ENCODE data around the gene ARHGEF39. TPM values are rescaled to one million over a fixed set of nuclear protein-coding genes. Genes with fewer than 3 reads are reported as not detected.

ARHGEF39 gene
- total and polyA plus RNA-seq, 5 experiments from 2014 or later = 0.13 to 0.29 (median 0.25) TPM; not detected in 1

DNA sequence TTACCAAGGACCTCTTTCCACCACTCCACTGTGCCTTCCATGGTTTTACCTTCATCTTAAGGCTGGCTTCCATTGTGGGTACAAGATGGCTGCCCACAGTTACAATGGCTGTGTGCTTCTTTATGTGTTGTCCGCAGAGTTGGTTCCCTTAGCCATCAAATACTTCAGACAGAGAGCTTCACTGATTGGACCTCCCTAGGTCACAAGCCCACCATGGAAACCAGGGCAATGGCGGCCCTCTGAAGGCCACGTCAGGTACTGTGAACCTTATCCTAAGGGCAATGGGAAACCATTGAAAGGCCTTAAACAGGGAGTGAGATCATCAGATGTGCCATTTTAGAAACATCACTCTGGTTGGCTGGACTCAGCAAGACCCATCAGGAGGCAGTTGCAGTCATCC is 2.9 kb upstream of the ARHGEF39 start:
- peaks cover 24 to 34% (median 32%) of the 10 kb centered on the region in 4 donors for H3K4me1 Mint-ChIP-seq
- peak overlapping the region in 1 of 10 donors; percentile 1 for H3K27ac Mint-ChIP-seq
- no peak for DNase-seq
- H3K27me3 Mint-ChIP-seq = peaks cover 0 to 2% (median 0%) of the 10 kb centered on the region in 5 donors
- no peak for ATAC-seq
- no peaks in the 10 kb centered on the region for H3K9me3 Mint-ChIP-seq
- no peaks in the 10 kb centered on the region for H3K36me3 Mint-ChIP-seq
- H3K4me3 Mint-ChIP-seq = no peak overlapping the region
- POLR2A ChIA-PET = no interaction called here

DNA sequence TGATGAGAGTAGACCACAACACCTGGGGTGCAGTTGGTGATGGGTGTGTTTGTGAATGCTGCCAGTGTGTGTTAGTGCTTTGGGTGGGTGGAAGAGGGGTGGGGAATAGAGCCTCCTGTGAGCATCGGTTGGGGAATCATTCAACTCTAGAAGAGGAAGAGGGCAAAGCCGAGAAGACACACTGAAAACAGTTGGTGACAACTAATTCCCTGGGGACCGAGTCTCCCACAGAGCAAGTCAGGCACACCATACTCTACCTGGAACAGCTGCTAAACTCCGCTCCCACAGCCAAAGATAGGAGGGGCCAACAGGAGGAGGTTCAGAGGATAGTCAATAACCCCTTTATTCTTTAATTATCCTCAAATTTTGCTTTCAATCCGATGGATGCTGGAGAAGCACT is 1.6 kb upstream of the ARHGEF39 start:
- H3K27me3 Mint-ChIP-seq = peaks cover 0 to 2% (median 0%) of the 10 kb centered on the region in 5 donors
- peaks cover 0 to 2% (median 0%) of the 10 kb centered on the region in 3 donors for H3K36me3 Mint-ChIP-seq
- peak overlapping the region in 2 of 10 donors; percentile 31 to 32 for H3K27ac Mint-ChIP-seq
- POLR2A ChIA-PET = interaction anchor here (0.7 to 4.0 kb wide), 4 partner anchors 17 to 30 kb away, joined by 3 to 19 read pairs (median 4); partner anchors contain the start of gene TPM2
- ATAC-seq (no peak), DNase-seq (no peak)
- H3K9me3 Mint-ChIP-seq = no peaks in the 10 kb centered on the region
- peak overlapping the region in 3 of 10 donors; percentile 19 to 34 (median 22) for H3K4me3 Mint-ChIP-seq
- H3K4me1 Mint-ChIP-seq = peaks cover 32 to 48% (median 46%) of the 10 kb centered on the region in 4 donors

DNA sequence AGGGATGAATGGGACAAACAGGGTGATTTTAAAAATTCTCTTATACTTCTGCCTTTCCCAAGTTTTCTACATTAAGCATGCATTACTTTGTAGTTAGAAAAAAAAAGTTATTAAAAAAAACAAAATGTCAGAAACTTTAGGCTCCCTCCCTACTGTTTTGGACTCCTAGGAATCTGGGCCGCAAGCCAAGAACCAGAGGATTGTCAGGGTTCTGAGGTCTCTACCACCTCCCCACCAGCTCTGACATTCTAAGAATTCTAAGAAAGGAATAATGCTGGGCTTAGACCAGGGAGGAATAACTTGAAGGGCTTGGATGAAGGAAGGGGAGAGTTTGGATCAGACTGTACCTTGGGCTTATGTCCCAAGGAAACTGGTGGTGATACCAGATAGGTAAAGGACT is 1.1 kb upstream of the ARHGEF39 start:
- DNase-seq = no peak
- Mint-ChIP-seq H3K9me3 (no peaks in the 10 kb centered on the region), H3K4me1 (peaks cover 32 to 53% (median 50%) of the 10 kb centered on the region in 4 donors)

DNA sequence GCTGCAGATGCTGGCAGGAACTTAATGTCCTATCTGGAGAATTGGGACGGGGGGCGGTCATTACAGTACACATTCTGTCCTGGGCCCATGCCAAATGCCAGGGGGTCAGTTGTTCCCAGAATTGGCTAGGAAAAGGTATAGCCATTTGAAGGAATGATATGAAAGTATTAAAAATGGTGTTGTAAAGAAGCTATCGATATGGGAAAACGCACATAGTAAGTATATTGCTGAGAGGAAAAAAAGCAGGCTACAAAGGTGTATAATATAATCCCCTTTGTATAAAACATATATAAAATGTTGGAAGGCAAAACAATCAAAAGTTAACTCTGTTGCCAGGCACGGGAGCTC is 450 bp upstream of the ARHGEF39 start:
- peak overlapping the region; percentile 75 to 89 (median 84) for H3K4me3 Mint-ChIP-seq
- ATAC-seq (no peak), DNase-seq (no peak)
- POLR2A ChIA-PET = interaction anchor here (1.0 to 4.0 kb wide), 8 partner anchors 10 to 66 kb away, joined by 3 to 19 read pairs (median 7); partner anchors contain the start of genes CREB3, SIT1, TLN1 and TPM2
- H3K9me3 Mint-ChIP-seq = no peaks in the 10 kb centered on the region
- peaks cover 32 to 59% (median 56%) of the 10 kb centered on the region in 4 donors for H3K4me1 Mint-ChIP-seq
- peaks cover 0 to 8% (median 5%) of the 10 kb centered on the region in 3 donors for H3K36me3 Mint-ChIP-seq
- H3K27ac Mint-ChIP-seq = peak overlapping the region; percentile 39 to 94 (median 76)
- H3K27me3 Mint-ChIP-seq = peaks cover 0 to 2% (median 0%) of the 10 kb centered on the region in 5 donors

More for the DNA sequence above, 1.1 kb upstream of the ARHGEF39 start:
- H3K4me3 Mint-ChIP-seq = peak overlapping the region; percentile 37 to 89 (median 76)
- peaks cover 0 to 2% (median 0%) of the 10 kb centered on the region in 3 donors for H3K36me3 Mint-ChIP-seq
- peak overlapping the region in 3 of 10 donors; percentile 22 to 73 (median 67) for H3K27ac Mint-ChIP-seq
- H3K27me3 Mint-ChIP-seq = peaks cover 0 to 2% (median 0%) of the 10 kb centered on the region in 5 donors
- ATAC-seq = no peak
- POLR2A ChIA-PET = interaction anchor here (0.8 to 4.0 kb wide), 7 partner anchors 10 to 65 kb away, joined by 4 to 19 read pairs (median 5); partner anchors contain the start of genes CREB3, TLN1 and TPM2

DNA sequence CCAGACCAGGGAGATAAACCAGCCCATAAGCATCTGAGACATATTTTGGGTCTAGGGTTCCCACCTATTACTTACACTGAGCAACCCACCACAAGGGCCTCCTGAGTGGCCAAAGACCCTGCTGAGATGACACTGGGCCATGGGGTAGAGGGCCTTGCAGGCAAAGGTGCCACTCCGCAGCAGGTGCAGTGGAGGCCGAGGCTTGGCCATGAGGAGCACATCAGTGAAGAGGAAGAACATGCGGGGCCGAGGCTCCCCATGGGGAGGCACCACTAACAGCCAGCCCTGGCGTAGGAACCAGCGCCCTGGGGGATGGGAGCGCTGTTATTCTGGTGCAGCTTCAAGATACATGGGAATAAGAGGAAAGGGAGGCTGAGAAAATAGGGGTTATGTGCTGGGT is 2.6 kb downstream of the ARHGEF39 start:
- H3K4me3 Mint-ChIP-seq = peak overlapping the region in 9 of 10 donors; percentile 56 to 80 (median 72)
- H3K27ac Mint-ChIP-seq = peak overlapping the region; percentile 35 to 99 (median 88)
- peaks cover 4 to 28% (median 13%) of the 10 kb centered on the region in 3 donors for H3K36me3 Mint-ChIP-seq
- ATAC-seq (no peak), DNase-seq (no peak)
- POLR2A ChIA-PET = interaction anchor here (2.9 to 8.7 kb wide), 2 partner anchors 16 to 70 kb away, joined by 10 to 180 read pairs; partner anchors contain the start of genes CREB3, SIT1 and TLN1
- peaks cover 41 to 85% (median 80%) of the 10 kb centered on the region in 4 donors for H3K4me1 Mint-ChIP-seq
- H3K27me3 Mint-ChIP-seq = peaks cover 0 to 7% (median 0%) of the 10 kb centered on the region in 5 donors
- H3K9me3 Mint-ChIP-seq = peaks cover 0 to 6% (median 0%) of the 10 kb centered on the region in 9 donors

DNA sequence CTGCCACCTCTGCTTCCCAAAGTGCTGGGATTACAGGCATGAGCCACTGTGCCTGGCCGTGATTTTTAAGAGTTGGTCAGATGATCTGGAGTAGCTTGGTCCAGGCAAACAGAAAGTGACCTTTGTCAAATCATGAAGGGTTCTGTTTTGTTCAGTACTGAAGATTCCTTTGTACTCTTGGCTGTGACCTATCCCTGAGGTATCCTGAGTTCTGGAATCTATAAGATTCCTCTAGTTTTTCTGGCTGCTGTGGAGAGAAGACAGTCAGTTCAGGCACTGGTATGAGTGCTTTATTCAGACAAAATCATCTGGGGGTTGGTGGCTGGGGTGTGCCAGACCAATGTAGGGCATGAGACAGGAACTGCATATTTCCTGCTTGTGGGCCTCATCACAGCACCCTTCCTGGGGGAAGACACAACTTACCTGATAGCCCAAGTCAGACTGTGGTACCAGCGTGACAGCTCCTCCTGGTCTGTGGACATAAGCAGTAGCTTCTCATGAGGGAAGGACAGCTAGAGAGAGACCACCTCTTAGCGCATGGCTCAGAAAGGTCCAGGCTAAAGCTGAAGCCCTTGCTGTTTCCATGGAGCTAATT is 3.1 kb downstream of the ARHGEF39 start:
- DNase-seq = peak in 4 of 10 donors; percentile 30 to 46 (median 38)

DNA sequence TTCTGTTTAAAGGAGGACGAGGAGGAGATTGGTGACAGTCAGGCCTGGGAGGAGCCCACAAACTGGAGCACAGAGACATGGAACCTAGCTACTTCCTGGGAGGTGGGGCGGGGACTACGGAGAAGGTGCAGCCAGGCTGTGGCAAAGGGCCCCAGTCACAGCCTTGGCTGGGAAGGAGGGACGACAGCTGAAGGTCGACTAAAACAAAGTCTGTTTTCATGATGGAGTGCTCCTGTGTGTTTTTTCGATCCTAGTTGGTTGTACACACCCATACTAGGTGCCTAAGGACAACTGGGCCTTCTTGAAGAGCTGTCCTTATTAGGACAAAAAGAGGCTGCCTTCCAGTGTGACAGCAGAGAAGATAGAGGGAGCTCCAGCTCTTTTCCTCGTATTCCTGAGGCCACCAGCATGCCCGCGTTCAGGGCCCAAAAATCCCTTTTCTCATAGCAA is 4.0 kb downstream of the ARHGEF39 start:
- H3K4me3 Mint-ChIP-seq = peak overlapping the region in 9 of 10 donors; percentile 10 to 88 (median 42)
- H3K27me3 Mint-ChIP-seq = peaks cover 0 to 5% (median 0%) of the 10 kb centered on the region in 5 donors
- peaks cover 45 to 95% (median 87%) of the 10 kb centered on the region in 4 donors for H3K4me1 Mint-ChIP-seq
- ATAC-seq (no peak), DNase-seq (no peak)
- POLR2A ChIA-PET = interaction anchor here (0.9 to 8.7 kb wide), 7 partner anchors 14 to 95 kb away, joined by 3 to 180 read pairs (median 4); partner anchors contain the start of genes CREB3, SIT1 and TLN1
- H3K27ac Mint-ChIP-seq = peak overlapping the region; percentile 44 to 99 (median 68)
- peaks cover 0 to 6% (median 0%) of the 10 kb centered on the region in 9 donors for H3K9me3 Mint-ChIP-seq
- peaks cover 4 to 29% (median 13%) of the 10 kb centered on the region in 3 donors for H3K36me3 Mint-ChIP-seq

More for the DNA sequence above, 3.1 kb downstream of the ARHGEF39 start:
- Mint-ChIP-seq H3K36me3 (peaks cover 4 to 29% (median 13%) of the 10 kb centered on the region in 3 donors), H3K27me3 (peaks cover 0 to 5% (median 0%) of the 10 kb centered on the region in 5 donors), H3K4me3 (peak overlapping the region; percentile 54 to 80 (median 72)), H3K9me3 (peaks cover 0 to 6% (median 0%) of the 10 kb centered on the region in 9 donors), H3K4me1 (peaks cover 46 to 91% (median 86%) of the 10 kb centered on the region in 4 donors), H3K27ac (peak overlapping the region; percentile 11 to 99 (median 86))
- no peak for ATAC-seq
- POLR2A ChIA-PET = interaction anchor here (1.0 to 8.7 kb wide), 5 partner anchors 15 to 70 kb away, joined by 3 to 180 read pairs (median 6); partner anchors contain the start of genes CREB3, SIT1 and TLN1

DNA sequence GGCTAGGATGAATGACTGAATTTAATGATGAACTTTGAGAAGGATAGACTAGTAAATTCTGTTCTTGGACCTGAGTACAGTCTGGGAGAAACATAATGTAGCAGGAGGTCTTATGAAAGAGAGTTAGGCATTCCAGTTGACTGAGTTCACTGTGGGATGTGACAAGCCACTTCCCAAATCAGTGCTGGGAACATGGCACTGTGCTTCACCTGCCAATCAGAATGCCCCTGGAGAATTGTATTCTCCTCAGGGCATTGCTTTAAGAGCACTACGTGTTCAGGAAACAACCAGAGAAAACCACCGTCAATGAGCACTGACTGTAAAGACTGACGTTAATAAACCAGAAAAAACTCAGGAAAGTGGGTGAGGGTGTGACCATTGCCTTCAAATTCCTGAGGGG is 5.7 kb downstream of the ARHGEF39 start:
- ATAC-seq (no peak), DNase-seq (no peak)
- H3K9me3 Mint-ChIP-seq = peaks cover 0 to 6% (median 0%) of the 10 kb centered on the region in 9 donors
- peaks cover 0 to 5% (median 0%) of the 10 kb centered on the region in 5 donors for H3K27me3 Mint-ChIP-seq
- peak overlapping the region; percentile 74 to 94 (median 87) for H3K4me3 Mint-ChIP-seq
- H3K27ac Mint-ChIP-seq = peak overlapping the region; percentile 68 to 100 (median 95)
- POLR2A ChIA-PET = interaction anchor here (0.7 to 8.7 kb wide), 9 partner anchors 13 to 90 kb away, joined by 4 to 180 read pairs (median 14); partner anchors contain the start of genes CREB3, GBA2, RGP1 and SIT1
- peaks cover 42 to 86% (median 84%) of the 10 kb centered on the region in 4 donors for H3K4me1 Mint-ChIP-seq
- H3K36me3 Mint-ChIP-seq = peaks cover 4 to 29% (median 13%) of the 10 kb centered on the region in 3 donors

DNA sequence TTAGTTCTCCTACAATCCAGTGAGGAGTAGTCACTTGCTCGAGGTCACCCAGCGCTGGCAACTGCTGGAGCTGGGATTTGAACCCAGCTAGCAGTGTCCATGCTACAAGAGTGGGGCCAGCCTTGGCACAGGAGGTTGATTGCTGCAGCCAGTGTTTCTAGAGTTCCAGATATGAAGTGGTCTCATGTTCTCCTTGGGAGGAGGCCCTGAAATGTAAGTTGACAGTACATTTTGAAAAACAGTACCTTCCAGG is 6.1 kb downstream of the ARHGEF39 start:
- H3K4me3 Mint-ChIP-seq = peak overlapping the region; percentile 74 to 94 (median 87)
- H3K27me3 Mint-ChIP-seq = peaks cover 0 to 5% (median 0%) of the 10 kb centered on the region in 5 donors
- peak overlapping the region; percentile 68 to 100 (median 95) for H3K27ac Mint-ChIP-seq
- DNase-seq (no peak), ATAC-seq (no peak)
- peaks cover 4 to 29% (median 13%) of the 10 kb centered on the region in 3 donors for H3K36me3 Mint-ChIP-seq
- H3K9me3 Mint-ChIP-seq = peaks cover 0 to 6% (median 0%) of the 10 kb centered on the region in 9 donors
- H3K4me1 Mint-ChIP-seq = peaks cover 40 to 84% (median 81%) of the 10 kb centered on the region in 4 donors
- POLR2A ChIA-PET = interaction anchor here (0.7 to 8.7 kb wide), 15 partner anchors 11 to 170 kb away, joined by 3 to 180 read pairs (median 8); partner anchors contain the start of genes CREB3, FAM221B, GBA2 and HINT2

DNA sequence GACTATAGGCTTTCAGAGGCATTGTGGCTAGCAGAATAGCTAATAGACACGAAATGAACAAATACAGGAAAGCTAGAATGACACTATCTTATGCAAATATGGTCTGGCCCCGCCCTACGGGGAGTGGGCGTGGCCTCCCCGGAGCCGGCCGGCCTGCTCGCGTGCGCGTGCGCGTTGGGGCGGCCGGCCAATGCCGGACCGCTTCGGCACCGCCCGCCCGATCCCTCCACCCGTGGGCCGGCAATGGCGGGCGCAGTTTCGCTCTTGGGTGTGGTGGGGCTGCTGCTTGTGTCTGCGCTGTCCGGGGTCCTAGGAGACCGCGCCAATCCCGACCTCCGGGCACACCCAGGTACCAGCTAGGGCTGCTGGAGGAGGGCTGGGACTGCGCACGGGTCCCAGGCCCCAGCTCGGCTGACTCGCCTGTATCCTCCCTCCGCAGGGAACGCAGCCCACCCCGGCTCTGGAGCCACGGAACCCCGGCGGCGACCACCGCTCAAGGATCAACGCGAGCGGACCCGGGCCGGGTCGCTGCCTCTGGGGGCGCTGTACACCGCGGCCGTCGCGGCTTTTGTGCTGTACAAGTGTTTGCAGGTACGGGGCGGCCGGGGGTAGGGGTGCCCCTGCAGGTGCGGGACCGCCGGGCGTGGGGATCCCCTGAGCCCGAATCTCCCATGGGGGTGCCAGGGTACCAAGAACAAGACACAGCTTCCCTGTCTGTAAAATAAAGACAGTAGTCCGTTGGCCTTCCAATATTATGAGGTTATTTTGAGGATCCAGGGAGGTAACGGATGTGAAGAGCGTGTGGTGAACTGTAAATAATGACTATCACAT is 6.6 kb downstream of the ARHGEF39 start, which contains the start of gene CCDC107:
CCDC107 (plus strand) TSS at position 156 of the 831 bp plus-strand sequence; CDS start at position 244, 88 bp downstream.
- H3K27ac Mint-ChIP-seq = peak within 1 kb of the TSS; percentile 94 to 100 (median 98)
- peaks cover 40 to 82% (median 77%) of the 10 kb centered on the region in 4 donors for H3K4me1 Mint-ChIP-seq
- POLR2A ChIA-PET = interaction anchor here (0.7 to 8.7 kb wide), 22 partner anchors 12 to 547 kb away, joined by 3 to 180 read pairs (median 5); partner anchors contain the start of genes CREB3, FAM221B, GBA2 and HINT2
- peaks cover 4 to 29% (median 13%) of the 10 kb centered on the region in 3 donors for H3K36me3 Mint-ChIP-seq
- H3K9me3 Mint-ChIP-seq = peaks cover 0 to 6% (median 0%) of the 10 kb centered on the region in 9 donors
- peak within 1 kb of the TSS; percentile 74 to 94 (median 87) for H3K4me3 Mint-ChIP-seq
- peaks cover 0 to 5% (median 0%) of the 10 kb centered on the region in 5 donors for H3K27me3 Mint-ChIP-seq
- DNase-seq (peak; percentile 76 to 98 (median 84)), ATAC-seq (peak; percentile 63)

DNA sequence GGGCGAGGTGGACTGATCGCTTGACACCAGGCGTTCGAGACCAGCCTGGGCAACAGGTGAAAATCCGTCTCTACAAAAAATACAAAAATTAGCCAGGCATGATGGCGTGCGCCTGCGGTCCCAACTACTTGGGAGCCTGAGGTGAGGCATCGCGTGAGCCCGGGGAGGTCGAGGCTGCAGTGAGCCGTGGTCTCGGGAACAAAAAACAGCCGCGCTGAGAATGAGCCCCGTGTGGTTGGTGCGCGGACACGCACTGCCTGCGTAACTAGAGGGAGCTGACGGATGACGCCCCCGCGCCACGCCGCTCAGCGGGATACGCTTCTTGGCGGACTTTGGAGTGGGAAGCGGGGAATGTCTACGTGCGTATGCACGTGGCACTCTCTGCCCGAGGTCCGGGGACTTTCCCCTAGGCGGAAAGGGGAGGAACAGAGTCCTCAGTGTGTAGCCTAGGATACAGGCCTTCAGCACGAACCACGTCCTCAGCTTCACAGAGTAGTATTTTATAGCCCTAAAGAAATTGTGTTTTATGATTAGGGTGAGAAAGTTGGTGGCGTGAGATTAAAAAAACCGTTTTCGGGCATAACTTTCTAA is 7.4 kb downstream of the ARHGEF39 start, which contains the start of gene RMRP:
RMRP (minus strand) TSS at position 474 of the 591 bp plus-strand sequence.
- peak; percentile 83 to 85 for ATAC-seq
- peaks cover 4 to 29% (median 13%) of the 10 kb centered on the region in 3 donors for H3K36me3 Mint-ChIP-seq

More for the DNA sequence above, 7.4 kb downstream of the ARHGEF39 start, which contains the start of gene RMRP:
- POLR2A ChIA-PET = interaction anchor here (0.7 to 8.7 kb wide), 20 partner anchors 11 to 1020 kb away, joined by 3 to 180 read pairs (median 6); partner anchors contain the start of genes CREB3, GBA2, RGP1 and SIGMAR1
- peak within 1 kb of the TSS; percentile 94 to 100 (median 98) for H3K27ac Mint-ChIP-seq
- H3K4me1 Mint-ChIP-seq = peaks cover 36 to 75% (median 70%) of the 10 kb centered on the region in 4 donors
- H3K27me3 Mint-ChIP-seq = peaks cover 0 to 5% (median 0%) of the 10 kb centered on the region in 5 donors
- DNase-seq = peak in 9 of 10 donors; percentile 69 to 94 (median 89)
- peak within 1 kb of the TSS; percentile 74 to 94 (median 87) for H3K4me3 Mint-ChIP-seq
- H3K9me3 Mint-ChIP-seq = peaks cover 0 to 6% (median 0%) of the 10 kb centered on the region in 9 donors
